ENCODE measurements around the gene AQP1.

The AQP1 gene

DNA sequence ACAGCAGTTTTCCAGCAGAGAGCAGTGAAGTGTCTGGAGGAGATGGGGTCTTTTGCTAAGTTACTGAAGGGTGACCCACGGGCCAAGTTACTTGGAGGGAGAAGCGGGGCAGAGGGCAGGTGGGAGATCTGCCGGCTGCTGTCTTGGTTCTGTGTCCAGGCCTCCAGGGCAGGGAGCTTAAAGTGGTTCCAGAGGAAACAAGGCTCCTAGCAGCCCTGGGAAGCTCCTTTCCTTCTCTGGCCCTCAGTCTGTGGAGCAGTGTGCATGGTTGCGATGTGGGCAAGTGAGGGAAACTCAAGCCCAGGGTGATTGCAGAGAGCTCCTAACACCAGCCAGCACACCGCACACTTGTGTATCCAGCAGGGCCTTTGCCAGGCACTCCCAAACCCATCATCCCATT lies 58.4 kb downstream of the AQP1 start:
- TF ChIP-seq, protein P1, sequence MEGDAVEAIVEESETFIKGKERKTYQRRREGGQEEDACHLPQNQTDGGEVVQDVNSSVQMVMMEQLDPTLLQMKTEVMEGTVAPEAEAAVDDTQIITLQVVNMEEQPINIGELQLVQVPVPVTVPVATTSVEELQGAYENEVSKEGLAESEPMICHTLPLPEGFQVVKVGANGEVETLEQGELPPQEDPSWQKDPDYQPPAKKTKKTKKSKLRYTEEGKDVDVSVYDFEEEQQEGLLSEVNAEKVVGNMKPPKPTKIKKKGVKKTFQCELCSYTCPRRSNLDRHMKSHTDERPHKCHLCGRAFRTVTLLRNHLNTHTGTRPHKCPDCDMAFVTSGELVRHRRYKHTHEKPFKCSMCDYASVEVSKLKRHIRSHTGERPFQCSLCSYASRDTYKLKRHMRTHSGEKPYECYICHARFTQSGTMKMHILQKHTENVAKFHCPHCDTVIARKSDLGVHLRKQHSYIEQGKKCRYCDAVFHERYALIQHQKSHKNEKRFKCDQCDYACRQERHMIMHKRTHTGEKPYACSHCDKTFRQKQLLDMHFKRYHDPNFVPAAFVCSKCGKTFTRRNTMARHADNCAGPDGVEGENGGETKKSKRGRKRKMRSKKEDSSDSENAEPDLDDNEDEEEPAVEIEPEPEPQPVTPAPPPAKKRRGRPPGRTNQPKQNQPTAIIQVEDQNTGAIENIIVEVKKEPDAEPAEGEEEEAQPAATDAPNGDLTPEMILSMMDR (IDR thresholded peaks at IDR 0.05; ENCODE audit: low read depth, low read length), result no peak
- DNase-seq (ENCODE audit: extremely low read depth, low read depth), result no peak

DNA sequence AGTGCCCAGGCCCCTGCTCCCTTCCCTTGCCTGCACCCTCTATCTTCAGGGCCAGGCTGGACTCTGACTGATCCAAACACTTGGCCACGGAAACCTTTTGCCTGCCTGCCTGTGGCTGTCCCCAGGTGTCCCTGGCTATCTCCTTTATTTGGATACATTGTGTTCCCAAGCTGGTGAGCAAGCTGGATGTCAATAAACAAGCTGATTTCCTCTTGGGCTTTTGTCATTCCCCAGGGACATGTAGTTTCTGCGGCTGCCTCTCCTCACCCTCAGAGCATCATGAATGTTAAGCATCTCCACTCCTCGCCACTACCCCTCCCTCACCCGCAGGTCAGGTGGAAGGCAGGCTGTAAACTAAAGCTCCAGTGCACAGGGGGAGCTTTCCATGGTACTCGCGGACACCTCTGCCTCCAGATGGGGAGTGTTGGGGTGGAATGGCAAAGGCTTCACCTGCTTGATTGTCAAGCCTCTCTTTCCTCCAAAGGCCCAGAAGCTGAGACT lies 59.0 kb downstream of the AQP1 start:
- TF ChIP-seq, protein P1 (IDR thresholded peaks at IDR 0.05; ENCODE audit: low read depth, low read length), result no peak
- no peak for DNase-seq (ENCODE audit: extremely low read depth, low read depth)

DNA sequence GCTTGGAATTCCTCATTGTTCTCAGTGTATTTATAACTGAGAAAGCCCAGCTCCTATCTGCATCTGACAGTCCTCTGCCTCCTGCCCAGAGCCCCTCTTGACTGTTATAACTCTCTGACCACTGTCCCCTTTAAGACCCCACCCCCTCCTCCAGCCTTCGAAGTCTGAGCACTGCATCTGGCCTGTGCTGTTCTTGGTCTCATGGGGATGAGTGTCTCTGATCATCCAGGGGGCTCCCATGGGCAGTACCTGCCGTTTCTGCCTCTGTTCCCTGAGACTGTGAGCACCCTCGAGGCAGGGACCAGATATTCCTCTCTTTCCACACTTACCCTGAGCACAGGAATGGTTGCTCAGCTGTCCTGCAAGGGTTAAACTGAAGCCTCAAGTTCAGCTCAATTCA lies 59.8 kb downstream of the AQP1 start:
- no peak for DNase-seq (ENCODE audit: extremely low read depth, low read depth)
- TF ChIP-seq, protein P1 (IDR thresholded peaks at IDR 0.05; ENCODE audit: low read depth, low read length), result no peak

DNA sequence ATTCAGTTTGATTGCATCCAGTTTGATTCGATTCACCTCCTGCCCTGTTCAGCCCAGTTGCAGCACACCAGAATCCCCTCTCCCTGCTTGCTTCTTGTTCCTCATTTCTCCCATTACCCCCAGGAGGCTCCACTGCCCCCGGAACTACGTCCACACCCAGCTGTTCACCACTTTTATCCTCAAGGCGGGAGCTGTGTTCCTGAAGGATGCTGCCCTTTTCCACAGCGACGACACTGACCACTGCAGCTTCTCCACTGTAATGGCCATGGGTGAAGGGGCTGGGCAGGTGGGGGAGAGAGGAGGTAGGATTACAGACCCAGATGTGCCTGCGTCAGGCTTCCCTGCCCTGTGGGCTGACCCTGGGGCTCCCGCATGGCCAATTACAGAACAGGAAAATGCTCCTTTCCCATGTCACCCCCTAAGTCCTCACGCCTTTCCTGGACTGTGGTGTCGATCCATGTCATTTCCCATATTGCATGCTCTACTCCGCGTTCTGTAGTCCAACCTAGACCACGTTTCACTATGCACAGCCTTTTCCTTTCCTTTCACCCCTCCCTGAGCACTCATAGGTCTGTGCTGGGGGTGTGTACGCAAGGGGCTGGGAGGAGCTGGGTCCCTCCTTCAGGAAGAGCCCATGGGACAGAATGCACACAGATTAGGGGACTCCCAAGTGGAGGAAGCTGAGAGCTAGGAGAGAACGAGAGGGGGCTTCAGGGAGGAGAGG lies 60.3 kb downstream of the AQP1 start:
- no peak for DNase-seq (ENCODE audit: extremely low read depth, low read depth)
- TF ChIP-seq, protein P1 (IDR thresholded peaks at IDR 0.05; ENCODE audit: low read depth, low read length), result no peak

DNA sequence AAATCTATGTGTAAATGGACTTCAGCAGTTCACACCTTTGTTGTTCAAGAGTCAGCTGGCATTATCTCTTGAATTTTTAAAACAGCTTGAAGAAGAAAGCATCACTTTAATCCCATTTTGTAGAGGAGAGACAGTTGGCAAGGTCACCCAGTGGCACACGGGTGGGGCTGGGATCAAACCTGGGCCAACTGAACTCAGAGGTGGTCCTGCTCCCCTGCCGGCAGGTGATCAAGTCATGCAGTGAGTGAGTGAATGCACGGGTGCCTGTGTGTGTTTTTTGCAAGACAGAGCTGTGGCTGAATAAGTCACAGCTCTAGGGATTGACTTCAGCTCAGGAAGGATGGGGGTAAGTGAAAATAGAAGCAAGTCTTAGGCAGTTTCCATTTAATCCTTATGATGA lies 61.6 kb downstream of the AQP1 start:
- DNase-seq (ENCODE audit: extremely low read depth, low read depth), result no peak
- TF ChIP-seq, protein P1 (IDR thresholded peaks at IDR 0.05; ENCODE audit: low read depth, low read length), result no peak

DNA sequence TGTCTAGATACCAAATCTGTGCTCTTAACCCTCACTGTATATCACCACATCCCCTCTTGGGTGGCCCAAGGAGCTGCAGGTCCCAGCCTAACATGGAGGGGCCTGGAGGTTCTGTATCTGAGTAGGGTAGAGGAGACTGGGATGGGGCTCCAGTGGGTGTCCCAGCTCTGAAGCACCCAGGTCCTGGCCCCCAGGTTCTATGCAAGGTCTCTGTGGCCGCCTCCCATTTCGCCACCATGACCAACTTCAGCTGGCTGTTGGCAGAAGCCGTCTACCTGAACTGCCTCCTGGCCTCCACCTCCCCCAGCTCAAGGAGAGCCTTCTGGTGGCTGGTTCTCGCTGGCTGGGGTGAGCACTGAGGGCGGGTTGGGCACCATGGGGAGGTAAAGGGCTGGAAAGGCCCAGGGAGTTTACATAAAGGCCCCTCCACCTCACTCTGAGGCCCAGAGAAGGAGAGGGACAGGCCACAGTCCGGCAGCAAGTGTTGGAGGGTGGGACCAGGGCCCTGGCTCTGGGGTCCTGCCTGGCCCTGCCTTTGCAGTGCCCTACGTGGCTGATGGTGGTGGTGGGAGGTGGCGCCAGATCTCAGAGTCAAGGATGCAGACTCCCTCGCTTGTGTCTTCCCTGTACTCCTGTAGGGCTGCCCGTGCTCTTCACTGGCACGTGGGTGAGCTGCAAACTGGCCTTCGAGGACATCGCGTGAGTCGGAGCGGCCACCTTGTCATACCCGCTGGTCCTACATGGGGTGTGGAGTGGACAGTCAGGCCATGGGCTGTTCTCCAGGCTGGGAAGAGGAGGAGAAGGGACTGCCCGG lies 62.3 kb downstream of the AQP1 start:
- TF ChIP-seq, protein P1 (IDR thresholded peaks at IDR 0.05; ENCODE audit: low read depth, low read length), result no peak
- no peak for DNase-seq (ENCODE audit: extremely low read depth, low read depth)

Measured in AG09319 (cell line).